Dermis lymphatic vessel endothelial cell (primary cell): ENCODE measurements around the gene SAA4. TPM values are rescaled to one million over a fixed set of nuclear protein-coding genes. Genes with fewer than 3 reads are reported as not detected.

Experiments used
- total RNA-seq: library from RNA; depleted of rRNA; stranded (reverse); fragments of >200 nt; gene quantifications from 2 replicates; pipeline ENCODE4 v1.2.1, GENCODE V29; 2014

SAA4 gene, protein sequence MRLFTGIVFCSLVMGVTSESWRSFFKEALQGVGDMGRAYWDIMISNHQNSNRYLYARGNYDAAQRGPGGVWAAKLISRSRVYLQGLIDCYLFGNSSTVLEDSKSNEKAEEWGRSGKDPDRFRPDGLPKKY
- total RNA-seq, result not detected in 2 replicates

DNA sequence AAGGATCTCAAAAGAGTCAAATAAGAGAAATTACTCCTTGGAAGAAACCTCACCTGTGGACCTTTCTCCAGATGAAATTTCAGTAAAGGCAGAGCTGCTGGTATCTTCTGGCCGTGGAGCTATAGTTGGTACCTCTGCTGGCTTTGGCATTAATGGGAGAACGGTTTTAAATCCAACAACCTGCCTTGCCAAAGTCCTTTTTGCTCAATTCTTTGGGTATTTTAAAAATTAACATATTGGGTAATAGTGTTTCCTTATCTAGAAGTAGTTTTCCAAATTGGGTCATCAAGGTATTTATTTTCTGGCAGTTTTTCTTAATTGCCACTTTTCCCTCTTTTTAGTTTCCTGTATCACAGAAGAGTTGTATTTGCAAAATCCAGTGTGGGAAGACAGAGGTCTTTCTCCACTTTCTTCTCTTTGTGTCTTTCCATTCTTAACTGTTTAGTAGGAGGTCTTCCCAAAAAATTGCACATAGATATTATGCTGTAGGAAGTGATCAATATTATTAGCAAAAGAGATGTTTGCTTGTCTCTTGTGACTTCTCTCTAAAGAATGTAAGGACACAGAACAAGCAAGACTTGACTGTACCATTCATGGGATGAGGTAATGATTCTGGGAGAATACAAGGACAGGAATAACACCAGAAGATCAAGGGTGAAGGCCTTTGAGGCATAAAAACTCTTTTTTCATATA is at the start of gene SAA4:
Gene SAA4, minus strand, starts transcription at position 139 of the 693 bp plus-strand sequence. CDS start 876 bp downstream, outside the sequence.

DNA sequence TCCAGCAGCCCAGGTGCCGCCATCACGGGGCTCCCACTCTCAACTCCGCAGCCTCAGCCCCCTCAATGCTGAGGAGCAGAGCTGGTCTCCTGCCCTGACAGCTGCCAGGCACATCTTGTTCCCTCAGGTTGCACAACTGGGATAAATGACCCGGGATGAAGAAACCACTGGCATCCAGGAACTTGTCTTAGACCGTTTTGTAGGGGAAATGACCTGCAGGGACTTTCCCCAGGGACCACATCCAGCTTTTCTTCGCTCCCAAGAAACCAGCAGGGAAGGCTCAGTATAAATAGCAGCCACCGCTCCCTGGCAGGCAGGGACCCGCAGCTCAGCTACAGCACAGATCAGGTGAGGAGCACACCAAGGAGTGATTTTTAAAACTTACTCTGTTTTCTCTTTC is 29.3 kb upstream of the SAA4 start, which contains the start of gene SAA1:
Gene SAA1, plus strand, starts transcription at position 316 of the 400 bp plus-strand sequence. CDS start 624 bp downstream, outside the sequence.

DNA sequence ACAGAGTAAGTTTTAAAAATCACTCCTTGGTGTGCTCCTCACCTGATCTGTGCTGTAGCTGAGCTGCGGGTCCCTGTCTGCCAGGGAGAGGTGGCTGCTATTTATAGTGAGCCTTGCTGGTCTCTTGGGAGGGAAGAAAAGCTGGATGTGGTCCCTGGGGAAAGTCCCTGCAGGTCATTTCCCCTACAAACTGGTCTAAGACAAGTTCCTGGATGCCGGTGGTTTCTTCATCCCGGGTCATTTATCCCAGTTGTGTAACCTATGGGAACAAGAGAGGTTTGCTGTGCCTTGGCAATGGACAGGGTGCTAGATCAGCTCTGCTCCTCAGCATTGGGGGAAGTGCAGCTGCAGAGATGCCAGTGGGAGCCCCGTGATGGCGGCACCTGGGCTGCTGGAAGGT is 12.0 kb upstream of the SAA4 start, which contains the start of gene SAA2:
Gene SAA2, minus strand, starts transcription at position 108 of the 400 bp plus-strand sequence. CDS start 657 bp downstream, outside the sequence.

Other genes with a start within 250 kb of the SAA4 start
- 18.5 and 24.5 TPM in 2 replicates for gene SERGEF, start 223.8 kb downstream of the SAA4 start, total RNA-seq
- under 0.01 TPM in 2 replicates for gene TPH1, start 190.5 kb downstream of the SAA4 start, total RNA-seq
- 11.4 and 16.5 TPM in 2 replicates for gene SAAL1, start 130.7 kb downstream of the SAA4 start, total RNA-seq
- gene MRGPRX3, start 104.2 kb downstream of the SAA4 start, total RNA-seq, result 0.33 and 0.52 TPM in 2 replicates
- gene MRGPRX4, start 64.0 kb downstream of the SAA4 start, total RNA-seq, result 0.69 and 0.87 TPM in 2 replicates
- gene SAA2, start 11.9 kb upstream of the SAA4 start, total RNA-seq, result not detected in 2 replicates
- gene SAA1, start 29.5 kb upstream of the SAA4 start, total RNA-seq, result not detected in 2 replicates
- gene HPS5, start 85.3 kb upstream of the SAA4 start, total RNA-seq, result 18.5 and 27.5 TPM in 2 replicates
- gene GTF2H1, start 85.8 kb upstream of the SAA4 start, total RNA-seq, result 50.9 and 71.1 TPM in 2 replicates
- gene LDHA, start 157.8 kb upstream of the SAA4 start, total RNA-seq, result 171 and 184 TPM in 2 replicates
- gene LDHC, start 175.5 kb upstream of the SAA4 start, total RNA-seq, result not detected in 2 replicates
- gene LDHAL6A, start 219.1 kb upstream of the SAA4 start, total RNA-seq, result not detected in 2 replicates